GM19035 (cell line): Measurements from ENCODE around the gene ZNF444.
"Not testable (repeated sequence)": the region's sequence is repeated elsewhere in the genome, so short reads cannot be mapped to it uniquely, and the experiment has no call there.

Experiments used
- ATAC-seq: cut with Tn5 transposase; IDR thresholded peaks from one replicate; pipeline ENCODE4 v1.9.1; 2021; ENCODE audit not compliant: unreplicated experiment

The ZNF444 gene

DNA sequence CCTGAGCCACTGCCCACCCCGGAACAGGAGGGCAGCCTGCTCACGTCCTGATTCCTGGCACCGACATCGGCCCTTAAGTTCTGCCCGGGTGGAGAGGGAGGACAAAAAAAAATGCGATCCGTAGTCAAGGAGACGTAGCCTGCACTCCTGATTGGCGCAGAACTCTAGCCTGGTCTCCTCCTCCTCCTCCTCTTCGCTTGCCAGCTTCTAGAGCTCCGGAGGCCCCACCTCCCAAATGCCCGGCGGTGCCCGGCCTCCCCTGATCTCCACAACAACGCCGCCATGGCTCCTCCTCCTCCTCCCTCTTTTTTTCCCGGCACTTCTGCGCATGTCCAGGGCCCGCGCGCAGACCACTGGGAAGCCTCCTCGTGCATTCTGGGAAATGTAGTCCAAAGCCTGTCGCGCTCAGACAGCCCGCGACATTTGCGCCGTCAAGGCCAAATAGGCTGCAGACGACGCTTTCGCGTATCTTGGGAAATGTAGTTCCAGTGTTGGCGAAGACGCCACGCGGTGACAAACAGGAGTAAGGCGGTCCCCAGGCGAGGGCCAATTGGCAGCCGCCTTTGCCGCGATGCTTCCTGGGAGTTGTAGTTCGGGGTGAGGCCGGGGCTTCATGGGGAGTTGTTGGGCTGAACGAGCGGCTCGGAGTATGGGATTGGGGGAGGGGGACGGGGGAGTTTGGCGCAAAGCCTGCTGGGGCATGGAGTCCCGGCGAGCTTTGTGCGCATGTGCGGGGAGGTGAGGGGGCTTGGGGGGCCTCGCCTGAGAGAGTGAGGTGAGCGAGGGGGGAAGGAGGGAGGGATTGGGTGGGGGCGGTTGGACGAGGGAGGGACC, at the start of gene ZNF444:
TSS of gene ZNF444 (plus strand) at position 705 of the 834 bp plus-strand sequence. CDS start 5,625 bp downstream, outside the sequence.
- peak; percentile 91 for ATAC-seq

DNA sequence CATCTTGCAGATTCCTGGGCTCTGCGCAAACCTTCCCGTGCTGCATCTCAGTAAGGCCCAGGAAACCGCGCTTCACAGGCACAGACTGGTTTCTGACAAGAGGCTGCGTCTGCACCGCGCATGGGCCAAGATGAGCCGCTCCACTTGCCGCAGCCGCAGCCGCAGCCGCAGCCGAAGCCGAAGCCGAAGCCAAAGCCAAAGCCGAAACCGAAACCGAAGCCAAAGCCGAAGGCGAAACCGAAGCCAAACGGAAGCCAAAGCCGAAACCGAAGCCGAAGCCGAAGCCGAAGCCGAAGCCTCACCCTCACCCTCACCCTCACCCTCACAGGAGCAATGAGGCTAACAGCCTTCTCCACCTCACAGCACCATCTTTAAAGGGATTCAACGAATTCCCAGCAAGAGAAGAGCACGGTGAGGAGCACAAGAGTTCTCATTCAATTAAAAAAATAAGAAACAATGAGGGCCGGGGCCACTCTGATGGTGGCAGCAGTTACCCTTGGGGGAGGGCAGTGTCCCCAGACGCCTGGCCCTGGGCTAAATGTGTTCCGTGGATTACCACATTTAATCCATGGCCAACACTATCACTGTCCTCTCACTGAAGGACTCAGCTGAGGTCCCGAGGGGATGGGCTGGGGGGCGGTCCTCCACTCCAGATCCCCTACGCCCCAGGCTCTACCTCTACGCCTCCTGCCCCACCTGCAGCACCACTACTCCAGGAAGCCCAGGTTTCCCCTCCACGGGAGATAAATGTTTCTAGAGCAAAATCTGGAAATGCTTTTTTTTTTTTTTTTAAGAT, 49.1 kb upstream of the ZNF444 start:
- ATAC-seq, result no peak

DNA sequence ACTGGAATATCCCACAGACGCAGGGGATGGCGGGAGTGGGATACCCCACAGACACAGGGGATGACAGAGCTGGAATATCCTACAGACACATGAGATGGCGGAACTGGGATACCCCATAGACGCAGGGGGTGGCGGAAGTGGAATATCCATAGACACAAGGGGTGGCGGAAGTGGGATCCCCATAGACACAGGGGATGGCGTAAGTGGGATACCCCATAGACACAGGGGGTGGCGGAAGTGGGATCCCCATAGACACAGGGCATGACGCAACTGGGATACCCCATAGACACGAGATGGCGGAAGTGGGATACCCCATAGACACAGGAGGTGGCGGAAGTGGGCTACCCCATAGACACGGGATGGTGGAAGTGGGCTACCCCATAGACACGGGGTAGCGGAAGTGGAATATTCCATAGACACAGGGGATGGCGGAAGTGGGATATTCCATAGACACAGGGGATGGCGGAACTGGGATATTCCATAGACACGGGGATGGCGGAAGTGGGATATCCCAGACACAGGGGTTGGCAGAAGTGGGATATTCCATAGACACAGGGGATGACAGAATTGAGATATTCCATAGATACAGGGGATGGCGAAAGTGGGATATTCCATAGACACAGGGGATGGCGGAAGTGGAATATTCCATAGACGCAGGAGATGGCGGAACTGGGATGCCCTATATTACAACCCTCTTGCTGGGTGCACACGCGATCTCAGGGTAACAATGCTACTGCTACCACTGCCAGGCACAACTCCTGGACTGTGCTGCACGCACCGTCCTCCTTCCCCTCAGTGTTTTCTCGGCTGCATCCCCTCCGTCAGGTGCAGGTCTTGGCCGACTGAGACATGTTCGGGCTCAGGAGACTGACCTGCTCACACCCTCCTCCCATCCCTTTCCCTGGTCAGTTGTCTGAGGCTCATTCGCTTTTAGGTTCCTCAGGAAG, 48.1 kb upstream of the ZNF444 start:
- ATAC-seq, result no peak

DNA sequence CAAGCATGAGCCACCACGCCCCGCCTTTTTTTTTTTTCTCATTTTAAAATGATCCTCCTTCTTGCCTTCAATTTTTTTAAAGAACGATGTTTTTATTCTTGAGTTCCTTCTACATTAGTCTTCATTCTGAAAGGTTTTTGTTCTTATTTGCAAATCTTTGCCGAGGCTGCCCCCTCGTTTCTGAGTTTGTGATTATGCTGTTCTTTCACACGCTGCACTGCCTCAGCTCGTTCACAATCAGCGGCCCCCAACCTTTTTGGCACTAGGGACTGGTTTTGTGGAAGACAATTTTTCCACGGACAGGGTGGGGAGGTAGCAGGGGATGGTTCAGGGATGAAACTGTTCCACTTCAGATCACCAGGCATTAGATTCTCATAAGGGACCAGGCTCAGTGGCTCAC, 46.6 kb upstream of the ZNF444 start:
- ATAC-seq, result no peak

DNA sequence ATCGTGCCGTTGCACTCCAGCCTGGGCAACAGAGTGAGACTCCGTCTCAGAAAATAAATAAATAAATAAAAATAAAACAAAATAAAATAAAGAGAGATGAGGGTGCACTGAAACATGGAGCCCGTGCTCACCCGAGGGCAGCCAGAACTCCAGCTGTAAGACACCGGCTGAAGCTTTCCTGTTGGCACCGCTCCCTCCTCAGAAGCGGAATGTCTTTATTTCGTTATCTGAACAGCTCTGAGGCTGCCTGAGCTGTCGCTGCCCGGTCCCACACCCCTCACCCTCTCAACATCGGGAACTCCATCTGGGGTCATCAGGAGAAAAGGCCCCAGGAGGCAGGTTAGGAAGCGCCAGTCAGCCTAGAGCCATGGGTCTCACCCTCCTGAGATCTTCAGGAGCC, 44.4 kb upstream of the ZNF444 start:
- no peak for ATAC-seq

DNA sequence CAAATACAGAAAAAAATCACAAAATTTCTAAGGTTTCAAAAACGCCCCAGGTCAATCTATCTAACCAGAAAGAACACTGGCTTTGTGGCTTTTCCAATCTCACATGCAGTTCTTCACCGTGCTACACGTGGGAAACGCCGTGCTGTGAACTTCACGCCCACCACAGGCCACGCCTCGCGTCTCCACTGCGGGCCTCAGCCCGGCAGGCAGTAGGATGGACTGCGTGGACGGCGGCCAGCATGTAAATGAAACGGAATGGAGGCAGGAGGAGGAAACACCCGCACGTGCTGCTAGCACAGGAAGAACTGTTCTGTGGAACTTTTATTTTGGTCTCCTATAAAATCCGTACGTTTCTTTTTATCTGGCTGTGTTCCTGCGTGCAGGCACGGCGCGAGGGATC, 43.8 kb upstream of the ZNF444 start:
- no peak for ATAC-seq

DNA sequence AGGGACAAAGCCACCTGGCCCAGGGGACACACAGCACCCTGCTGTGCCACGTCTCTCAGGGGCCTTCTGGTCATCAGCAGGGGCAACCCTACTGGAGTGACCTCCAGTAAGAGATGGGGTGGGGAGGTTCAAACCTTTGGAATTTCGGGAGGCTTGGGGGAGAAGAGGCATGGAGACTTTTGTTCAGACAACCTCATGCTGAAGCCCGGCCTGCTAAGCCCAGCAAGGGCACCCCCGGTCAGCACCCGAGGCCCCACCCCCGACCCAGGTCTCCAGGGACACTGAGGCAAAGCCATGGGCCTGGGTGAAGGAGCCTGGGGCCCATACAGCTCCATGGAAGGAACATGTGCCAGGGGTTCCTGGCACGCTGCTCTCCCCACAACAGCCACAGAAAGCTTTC, 43.3 kb upstream of the ZNF444 start:
- no peak for ATAC-seq

DNA sequence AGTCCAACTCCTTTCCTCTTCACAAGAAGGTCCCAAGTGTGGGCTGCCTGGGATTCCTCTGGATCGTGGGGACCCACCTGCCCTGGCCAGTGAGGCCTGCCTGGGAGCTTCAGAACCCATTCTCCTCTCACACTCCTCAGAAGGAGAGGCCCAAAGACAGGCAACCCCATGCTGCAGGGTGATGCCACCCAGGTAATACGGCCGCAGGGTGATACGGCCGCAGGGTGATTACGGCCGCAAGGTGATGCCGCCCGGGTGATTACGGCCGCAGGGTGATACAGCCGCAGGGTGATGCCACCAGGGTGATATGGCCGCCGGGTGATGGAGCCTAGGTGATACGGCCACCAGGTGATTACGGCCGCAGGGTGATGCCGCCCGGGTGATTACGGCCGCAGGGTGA, 42.9 kb upstream of the ZNF444 start:
- ATAC-seq, result not testable (repeated sequence)

DNA sequence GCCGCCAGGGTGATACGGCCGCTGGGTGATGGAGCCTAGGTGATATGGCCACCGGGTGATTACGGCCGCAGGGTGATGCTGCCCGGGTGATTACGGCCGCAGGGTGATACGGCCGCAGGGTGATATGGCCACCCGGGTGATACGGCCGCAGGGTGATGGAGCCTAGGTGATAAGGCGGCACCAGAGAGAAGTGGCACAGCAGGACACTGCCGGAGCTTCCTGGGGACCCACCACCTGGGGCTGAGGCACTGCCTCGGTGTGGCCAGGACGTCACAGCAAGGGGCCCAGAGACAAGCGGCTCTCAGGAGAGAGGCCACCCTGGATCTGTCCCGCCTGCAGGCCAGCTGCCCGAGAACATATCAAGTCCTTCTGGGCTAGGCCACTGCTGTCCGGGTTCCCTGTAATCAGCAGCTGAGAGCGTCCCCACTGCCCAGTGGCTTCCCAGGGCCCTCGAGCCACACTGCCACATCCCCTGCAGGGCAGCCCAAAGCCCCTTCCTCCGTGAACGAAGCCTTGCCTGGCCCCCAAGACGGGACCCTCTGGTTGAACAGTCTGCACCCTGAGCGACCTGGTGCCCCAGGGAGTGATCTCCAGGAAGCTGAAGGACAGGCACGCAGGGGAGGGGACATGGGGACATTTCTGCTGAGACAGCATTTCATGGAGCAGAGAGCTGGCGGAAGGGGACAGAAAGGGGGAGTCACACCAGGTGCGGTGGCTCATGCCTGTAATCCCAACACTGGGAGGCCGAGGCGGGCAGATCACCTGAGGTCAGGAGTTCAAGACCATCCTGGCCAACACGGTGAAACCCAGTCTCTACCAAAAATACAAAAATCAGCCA, 42.1 kb upstream of the ZNF444 start:
- ATAC-seq, result no peak

DNA sequence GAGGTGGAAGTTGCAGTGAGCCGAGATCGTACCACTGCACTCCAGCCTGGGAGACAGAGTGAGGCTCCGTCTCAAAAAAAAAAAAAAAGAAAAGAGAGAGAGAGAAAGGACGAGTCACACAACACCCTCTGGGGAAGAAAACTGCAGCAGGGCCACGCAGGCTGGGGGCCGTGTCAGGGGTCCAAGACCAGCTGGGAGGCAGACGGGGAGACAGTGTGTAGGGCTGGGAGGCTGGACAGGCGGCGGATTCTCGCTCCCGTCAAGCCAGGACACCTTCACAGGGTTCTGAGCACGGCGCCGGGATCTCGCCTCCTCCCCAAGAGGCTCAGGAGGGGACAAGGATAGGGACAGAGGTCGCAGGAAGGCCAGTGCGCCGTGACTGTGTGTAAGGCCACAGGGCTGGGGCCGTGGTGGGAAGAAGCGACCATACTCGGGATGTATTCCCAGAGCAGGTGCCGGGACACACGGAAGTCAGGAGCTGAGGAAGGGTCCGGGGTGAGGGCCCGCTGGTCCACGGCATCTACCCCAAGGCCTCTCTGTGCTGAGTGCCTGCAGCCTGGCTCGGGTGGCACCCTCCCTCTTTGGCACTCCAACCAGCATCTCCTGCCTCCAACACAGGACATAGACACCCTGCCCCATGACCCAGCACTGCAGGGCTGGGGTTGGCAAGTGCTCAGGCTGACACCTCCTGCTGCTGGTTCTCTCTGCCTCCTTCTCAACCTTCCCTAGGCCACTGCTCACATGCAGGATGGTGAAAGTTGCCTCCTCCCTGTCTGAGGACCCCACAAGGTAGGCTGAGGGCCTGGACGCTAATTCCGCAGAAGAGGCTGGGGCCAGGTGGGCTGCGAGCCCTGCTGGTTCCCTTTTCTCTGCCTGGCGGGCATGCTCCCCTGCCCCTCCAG, 41.2 kb upstream of the ZNF444 start:
- ATAC-seq, result no peak

DNA sequence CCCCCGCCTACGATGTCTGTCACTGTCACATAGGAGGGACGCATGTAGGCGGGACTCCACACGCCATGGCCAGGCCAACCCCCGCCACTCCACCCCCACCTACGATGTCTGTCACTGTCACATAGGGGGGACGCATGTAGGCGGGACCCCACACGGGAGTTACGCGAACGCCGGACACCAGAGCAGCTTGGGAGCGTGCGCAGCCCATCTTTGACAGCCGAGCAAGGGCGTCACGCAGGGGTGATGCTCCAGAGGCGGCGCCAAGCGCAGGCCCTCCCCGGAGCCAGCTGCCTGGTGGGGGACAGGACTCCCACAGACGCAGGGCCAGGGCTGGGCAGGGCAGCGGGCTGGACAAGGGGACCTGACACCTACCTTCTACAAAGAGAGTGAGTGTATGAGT, 40.0 kb upstream of the ZNF444 start:
- no peak for ATAC-seq

DNA sequence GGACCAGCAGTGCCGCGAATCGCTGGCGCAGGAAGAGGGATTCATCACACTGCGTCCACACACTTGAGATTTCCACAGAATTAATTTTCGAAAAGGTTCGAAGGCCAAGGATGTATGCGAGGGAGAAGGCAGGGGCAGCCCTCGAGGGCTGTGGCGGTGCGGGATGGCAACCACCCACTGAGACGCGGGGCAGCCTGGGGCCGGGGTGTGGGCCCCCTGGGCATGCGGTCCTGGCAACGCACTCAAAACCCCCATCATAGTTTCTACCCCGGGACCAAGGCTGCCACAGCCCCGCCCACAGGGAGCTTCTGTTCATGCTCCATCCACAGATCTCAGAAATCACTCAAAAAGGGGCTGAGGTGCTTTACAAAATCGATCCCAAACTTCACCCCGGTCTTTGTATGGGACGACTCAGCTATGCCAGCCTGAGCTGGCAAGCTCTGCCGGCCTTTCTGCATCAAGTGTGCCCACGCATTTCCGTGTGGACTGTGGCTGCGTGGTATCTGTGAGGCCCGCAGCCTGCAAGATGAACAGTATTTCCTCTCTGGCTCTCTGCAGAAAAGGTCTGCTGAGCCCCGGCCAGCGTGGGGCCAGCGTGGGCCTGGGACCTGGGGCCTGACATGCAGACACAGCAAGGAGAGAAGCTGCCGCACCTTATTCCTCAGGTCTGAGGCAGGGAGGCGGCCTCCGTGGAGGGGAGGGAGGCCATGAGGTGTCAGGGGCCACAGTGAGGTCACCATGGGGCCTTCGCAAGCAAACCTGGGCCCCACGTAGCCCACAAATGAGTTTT, 39.1 kb upstream of the ZNF444 start:
- no peak for ATAC-seq

DNA sequence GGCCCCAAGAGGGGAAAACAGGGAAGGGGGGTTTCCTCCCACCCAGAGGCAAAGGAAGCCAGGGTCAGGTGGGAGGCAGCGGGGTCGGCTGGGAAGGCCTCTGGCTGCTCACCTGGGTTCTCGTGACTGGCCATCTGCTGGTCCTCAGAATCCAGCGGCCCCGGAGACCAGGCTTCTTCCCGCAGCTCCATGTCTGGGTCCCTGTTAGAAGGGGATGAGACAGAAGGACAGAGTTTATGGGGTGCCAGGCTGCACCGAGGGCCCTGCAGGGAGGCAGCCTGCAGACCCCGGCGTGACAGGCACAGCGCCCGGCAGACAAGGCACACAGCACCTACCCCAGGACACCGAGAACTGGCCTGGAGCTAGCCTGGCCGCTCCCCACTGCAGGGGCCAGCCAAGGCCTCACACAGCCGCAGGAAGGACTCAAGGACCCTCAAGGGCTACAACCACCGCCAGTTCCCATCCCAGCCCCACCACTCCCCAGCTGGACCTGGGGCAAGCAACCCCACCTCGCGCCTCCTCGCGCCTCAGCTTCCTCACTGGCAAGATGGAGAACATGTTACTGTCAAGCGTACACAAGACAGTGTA, 38.0 kb upstream of the ZNF444 start:
- no peak for ATAC-seq

DNA sequence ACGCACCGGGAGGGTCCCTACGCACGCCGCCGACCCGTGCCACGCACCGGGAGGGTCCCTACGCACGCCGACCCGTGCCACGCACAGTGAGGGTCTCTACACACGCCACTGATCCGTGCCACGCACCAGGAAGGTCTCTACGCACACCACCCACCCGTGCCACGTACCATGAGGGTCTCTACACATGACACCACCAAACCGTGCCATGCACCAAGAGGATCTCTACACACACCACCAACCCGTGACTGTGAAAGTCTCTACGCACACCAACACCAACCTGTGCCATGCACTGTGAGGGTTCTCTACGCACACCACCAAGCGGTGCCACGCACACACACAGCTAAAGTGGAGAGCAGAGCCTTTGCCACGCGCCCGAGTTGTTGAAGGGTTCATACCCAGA, 36.7 kb upstream of the ZNF444 start:
- ATAC-seq, result no peak

DNA sequence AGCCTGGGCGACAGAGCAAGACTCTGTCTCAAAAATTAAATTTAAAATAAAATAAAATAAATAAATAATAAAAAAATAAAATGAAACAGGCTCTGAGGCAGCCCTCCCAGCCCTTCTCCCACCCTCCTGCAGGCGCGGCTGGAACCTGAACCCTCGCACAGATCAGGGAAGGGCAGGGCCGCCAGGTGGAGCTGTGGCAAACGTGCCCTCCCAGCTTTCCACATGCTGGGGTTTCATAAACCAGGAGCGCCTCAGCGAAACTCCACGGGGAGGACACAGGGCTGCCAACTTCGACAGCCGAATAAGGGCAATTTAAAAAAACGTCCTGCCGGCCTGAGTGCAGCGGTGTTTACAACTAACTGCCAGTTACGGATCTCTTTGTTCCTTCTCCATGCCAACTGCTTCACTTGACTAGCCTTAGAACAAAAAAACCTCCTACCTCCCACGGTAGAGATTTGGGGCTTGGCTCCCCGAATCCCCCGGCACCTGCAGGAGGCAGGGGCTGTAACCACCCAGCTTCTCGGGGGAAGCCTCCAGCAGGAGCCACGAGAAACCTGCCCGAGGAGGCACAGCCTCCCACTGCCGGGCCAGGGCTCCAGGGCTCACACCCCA, 35.9 kb upstream of the ZNF444 start:
- no peak for ATAC-seq

DNA sequence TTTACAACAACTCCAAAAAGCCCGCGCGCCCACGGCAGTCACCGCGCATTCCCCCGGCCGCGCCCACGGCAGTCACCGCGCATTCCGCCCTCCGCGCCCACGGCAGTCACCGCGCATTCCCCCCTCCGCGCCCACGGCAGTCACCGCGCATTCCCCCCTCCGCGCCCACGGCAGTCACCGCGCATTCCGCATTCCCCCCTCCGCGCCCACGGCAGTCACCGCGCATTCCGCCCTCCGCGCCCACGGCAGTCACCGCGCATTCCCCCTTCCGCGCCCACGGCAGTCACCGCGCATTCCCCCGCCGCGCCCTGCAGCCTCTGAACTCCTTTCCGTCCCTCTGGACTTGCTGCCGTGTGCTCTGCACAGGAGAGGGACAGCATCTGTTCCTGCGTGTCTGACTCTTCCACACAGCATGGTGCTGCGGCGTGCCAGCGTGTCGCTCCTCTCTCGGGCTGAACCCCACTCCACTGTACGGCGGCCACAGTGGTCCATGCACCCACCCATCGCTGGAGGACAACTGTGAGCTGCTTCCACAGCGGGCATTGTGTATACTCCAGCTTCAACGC, 35.2 kb upstream of the ZNF444 start:
- not testable (repeated sequence) for ATAC-seq

DNA sequence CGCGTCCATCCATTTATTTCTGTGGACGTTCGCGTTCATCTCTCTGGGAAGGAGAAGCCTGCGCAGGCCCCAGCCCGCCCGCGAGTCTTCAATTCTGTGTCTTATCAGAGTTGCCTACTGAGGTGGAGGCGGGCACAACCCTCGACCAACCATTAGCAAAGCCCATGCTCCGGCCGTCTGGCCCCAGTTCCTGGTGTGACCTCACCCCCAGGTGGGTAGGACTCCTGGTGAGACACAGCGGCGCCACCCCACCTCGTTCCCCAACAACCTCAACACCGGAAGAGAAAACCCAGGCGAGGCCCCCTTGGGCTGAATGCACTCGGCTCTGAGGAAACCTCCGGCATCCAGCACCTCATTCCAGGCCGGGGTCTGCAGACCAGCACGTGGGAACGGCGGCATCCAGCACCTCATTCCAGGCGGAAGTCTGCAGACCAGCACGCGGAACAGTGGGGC, 34.7 kb upstream of the ZNF444 start:
- no peak for ATAC-seq
